Activated CD4-positive, alpha-beta T cell treated with anti-CD3 and anti-CD28 coated beads for 24 hours (primary cell): ENCODE results near the gene PIK3IP1.
"Not testable (repeated sequence)": the region's sequence is repeated elsewhere in the genome, so short reads cannot be mapped to it uniquely, and the experiment has no call there.

Source experiments
- DNase-seq, 2 donors: peaks; one replicate each; pipeline ENCODE4 v3.0.0-alpha.2; 2020; ENCODE audit warnings: low read depth in 2 of 2

Gene PIK3IP1

GRCh38 chr22:31292236-31292989 is at the start of gene PIK3IP1:
PIK3IP1 (minus strand) TSS chr22:31292488; CDS start chr22:31292344, 144 bp downstream.
- peak; percentile 77 to 78 for DNase-seq

- DNase-seq: no peak
Observed at GRCh38 chr22:31341386-31342088, 49.2 kb upstream of the PIK3IP1 start.

- no peak for DNase-seq
Observed at GRCh38 chr22:31340765-31341247, 48.5 kb upstream of the PIK3IP1 start.

- no peak for DNase-seq
Observed at GRCh38 chr22:31340360-31340759, 48.1 kb upstream of the PIK3IP1 start.

GRCh38 chr22:31339148-31339832 is 47.0 kb upstream of the PIK3IP1 start:
- DNase-seq: no peak

DNA sequence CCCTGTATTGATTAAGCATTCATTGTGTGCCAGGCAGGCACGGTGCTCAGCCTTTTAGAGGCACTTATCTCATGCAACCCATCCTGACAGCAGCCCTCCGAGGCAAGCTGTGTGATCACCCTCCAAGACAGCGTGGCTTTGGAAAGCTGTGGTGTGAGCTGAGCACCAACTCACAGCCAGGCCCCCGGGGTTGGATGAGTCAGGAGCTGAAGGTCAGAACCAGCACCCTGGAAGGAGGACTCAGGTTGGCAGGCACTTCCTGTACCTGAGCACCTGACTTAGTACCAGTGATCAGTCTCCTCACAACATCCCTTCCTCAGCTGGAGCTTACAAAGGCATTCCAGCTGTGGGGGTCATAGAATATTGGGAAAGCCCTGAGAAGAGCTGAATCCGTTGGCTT is 44.9 kb upstream of the PIK3IP1 start:
- no peak for DNase-seq

DNA sequence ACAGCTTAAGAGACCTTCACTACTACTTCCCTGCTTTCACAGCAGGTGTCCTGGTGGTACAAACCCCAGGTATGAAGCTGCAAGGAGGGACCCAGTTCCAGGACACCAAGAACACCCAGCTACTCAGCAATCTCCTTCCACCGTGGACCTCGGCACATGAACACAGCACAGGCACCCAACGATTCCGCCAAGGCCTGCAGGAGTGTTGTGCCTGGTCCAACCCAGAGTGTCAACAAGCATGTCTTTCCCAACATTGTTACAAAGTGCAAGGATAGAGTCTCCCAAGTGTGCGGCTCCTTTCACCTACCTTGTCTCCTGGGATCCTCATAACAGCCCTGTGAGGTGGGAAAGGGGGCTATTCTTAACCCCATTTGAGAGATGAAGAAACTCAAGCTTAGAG is 42.0 kb upstream of the PIK3IP1 start:
- no peak for DNase-seq

- no peak for DNase-seq
Observed at GRCh38 chr22:31333641-31334040, 41.4 kb upstream of the PIK3IP1 start.

- no peak for DNase-seq
Observed at GRCh38 chr22:31332886-31333285, 40.6 kb upstream of the PIK3IP1 start.

- DNase-seq: no peak
Observed at GRCh38 chr22:31332010-31332409, 39.7 kb upstream of the PIK3IP1 start.

DNA sequence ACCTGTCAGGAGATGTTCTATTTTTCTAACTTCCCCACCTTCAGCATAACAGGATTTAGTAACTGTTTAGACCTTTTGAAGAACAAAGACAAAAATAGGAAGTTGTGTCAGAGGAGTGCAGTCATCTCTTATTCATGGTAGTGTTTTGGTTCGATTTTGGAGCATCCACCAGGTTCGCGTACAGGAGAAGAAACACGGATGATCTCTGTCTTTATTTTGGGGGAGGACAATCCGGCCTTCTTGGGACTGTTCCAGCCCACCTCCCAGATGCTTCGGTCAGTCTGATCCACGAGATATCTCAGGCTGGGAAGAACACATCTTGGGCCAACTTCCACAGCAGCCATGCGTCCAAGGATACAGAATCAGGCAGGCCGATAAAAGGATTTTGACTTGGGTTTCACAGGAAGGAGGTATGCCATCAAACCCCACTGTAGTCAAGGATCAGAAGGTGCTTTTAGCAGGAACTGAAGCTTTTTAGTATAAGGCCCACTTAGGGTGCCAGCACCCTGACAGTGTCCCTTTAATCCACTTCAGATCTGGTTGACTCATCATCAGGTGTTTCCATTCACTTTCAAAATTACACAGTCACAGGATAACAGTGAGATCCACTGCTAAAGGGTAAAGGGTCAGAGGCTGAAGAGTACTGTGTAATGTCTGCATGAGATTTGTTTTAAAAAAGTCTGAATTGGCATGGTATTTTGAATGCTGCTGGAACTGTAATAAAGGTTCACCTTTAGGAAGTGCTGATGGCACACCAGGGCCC is 37.3 kb upstream of the PIK3IP1 start:
- DNase-seq: no peak

GRCh38 chr22:31329029-31329428 is 36.7 kb upstream of the PIK3IP1 start:
- DNase-seq: no peak

DNA sequence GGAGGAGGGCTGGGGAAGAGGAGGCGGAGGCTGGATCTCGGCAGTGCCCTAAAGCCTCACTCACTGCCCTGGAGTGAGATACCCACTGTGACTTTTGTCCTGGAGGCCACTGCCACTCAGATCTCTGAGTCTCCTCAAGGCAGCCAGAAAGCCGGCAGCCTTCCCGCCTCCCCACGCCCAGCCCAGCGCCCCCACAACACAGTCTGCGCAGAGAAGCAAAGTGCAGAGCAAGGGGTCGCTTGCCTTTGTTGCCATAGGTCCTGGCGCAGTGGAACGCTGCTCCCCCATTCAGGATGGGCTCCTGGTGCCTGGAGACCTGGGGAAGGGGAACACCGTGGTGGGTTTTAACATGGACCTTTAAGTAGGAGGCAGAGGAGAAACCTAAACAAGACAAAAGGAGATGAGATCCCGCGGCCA is 36.3 kb upstream of the PIK3IP1 start:
- no peak for DNase-seq

DNA sequence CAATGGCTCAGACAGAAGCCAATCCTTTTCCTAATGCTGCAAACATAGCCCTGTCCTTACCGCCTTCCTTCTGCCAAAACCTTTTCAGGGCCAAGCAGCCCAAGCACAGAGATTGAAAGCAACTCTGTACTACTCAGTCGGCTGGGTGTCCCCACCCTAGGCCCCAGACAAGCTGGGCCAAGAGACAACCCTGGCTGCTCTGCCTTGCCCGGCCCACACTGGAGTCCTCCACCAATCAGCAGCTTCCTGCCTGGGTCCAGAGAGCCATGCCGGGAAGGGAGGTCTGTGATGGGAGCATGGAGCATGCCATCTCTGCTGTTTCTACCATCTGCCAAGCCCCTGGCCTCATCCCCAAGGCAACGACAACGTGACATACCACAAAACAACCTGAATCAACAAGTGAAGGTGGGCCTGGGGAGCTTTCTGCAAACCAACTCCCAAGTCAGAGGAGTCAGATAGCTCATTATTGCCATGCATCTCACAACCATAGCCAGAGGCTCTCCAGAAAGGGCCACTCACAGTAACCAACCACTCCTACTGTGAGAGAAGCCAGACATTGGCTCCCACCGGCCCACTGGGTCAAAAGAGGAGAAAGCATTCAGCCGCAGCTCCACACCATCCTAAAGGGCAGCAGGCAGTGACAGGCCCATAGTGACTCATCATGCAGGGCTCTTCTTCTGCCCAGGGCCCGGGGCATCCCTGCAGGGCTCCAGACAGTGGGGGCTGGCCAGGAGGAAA is 35.7 kb upstream of the PIK3IP1 start:
- no peak for DNase-seq

DNA sequence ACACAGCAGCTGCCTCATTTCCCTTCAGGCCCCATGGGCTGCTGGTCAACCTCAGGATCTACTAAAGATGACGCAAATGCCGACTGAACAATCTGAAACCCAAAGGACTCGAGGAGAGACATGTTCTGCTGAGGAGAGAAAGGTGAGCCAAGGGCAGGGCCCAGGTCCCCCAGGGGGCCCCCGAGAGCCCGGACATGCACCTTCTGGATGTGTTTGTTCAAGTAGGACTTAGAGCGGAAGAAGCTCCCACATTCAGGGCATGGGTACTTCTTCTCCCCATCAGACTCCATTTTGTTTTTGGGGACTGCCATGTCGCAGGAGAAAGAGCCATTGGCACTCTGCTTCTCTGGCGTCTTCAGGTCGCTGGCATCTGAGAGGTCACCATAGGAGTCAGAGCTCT is 34.6 kb upstream of the PIK3IP1 start:
- DNase-seq: no peak

DNA sequence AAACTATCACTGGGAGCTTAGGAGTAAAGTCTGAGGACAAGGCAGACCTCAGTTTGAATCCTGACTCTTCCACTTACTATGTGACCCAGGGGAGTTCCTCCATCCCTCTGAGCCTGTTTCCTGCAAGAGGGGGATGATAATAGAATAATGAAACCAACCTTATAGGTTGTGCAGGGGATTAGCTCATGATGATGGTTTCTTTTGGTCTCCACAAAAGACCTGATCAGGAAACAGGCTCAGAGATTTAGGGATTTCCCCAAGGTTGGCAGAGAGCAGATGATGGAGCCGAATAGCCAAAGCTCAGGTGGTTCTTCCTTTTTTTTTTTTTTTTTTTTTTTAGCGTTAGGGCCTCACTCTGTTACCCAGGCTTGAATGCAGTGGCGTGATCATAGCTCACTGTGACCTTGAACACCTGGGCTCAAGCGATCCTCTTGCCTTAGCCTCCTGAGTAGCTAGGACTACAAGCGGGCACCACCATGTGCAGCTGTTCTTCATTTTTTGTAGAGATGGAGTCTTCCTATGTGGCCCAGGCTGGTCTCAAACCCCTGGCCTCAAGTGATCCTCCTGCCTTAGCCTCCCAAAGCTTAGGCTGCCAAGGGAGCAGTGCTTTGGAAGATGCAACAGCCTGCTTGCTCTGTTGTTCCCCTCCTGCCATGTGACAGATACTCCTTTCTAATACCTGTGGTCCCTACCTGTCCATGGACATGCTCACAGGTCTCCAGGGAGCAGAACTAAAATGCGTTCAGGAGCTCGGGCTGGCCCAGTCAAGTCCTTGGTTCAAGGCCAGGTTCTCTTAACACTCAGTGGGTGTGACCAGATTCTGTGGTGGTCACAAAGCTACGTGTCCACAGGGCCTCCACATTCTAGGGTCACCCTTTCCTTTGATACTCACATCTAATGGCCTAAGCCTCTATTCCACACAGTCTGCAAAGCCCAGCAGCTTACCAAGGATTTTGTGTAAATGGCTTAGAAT is 31.6 kb upstream of the PIK3IP1 start:
- DNase-seq: no peak

DNA sequence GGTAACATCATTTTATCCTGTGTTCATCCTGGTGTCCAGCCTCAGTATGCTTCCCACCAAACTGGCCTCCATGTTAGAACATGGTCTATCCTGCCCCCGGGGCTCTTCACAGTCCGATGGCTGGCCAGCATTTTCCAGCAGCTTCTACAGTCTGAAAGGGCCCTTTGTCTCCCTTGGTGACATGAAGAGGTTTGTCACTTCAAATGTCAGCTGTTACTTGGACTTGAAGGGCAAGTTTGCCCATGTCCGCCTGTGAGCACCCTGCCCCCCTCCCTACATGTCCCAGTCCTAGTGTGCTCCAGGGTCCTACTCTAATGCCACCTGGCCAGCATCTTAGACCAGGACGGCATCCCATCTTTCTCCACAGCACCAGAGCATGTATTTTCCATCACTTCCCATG is 29.1 kb upstream of the PIK3IP1 start:
- DNase-seq: no peak

DNA sequence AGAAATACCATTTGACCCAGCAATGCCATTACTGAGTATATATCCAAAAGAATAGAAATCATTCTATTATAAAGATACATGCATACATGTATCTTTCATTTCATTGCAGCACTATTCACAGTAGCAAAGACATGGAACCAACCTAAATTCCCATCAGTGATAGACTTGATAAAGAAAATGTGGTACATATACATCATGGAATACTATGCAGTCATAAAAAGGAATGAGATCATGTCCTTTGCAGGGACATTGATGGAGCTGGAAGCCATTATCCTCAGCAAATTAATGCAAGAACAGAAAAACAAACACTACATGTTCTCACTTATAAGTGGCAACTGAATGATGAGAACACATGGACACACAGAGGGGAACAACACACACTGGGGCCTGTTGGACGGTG is 21.9 kb upstream of the PIK3IP1 start:
- DNase-seq: not testable (repeated sequence)

- DNase-seq: peak; percentile 58 to 59
Observed at GRCh38 chr22:31313366-31314147, 21.3 kb upstream of the PIK3IP1 start.
